ENCODE data around the gene CYGB.

DNA sequence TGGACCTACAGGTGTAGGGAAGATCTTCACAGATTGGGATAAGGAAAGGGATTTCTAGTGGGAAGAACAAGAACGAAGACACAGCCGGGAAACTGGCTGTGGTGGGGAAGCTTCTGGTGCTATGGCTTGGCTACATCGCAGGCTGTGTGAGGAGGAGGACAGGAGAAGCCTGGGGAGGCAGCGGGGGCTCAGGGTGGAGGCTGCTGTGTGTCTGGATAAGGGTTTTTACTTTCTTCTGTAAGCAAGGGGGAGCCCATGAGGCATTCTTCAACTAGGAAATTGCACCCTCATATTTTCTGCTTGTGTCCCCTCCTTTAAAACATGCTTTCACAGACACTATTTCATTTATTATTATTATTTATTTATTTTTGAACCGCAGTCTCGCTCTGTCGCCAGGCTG is 33.4 kb downstream of the CYGB start:
- TF ChIP-seq, protein P1, sequence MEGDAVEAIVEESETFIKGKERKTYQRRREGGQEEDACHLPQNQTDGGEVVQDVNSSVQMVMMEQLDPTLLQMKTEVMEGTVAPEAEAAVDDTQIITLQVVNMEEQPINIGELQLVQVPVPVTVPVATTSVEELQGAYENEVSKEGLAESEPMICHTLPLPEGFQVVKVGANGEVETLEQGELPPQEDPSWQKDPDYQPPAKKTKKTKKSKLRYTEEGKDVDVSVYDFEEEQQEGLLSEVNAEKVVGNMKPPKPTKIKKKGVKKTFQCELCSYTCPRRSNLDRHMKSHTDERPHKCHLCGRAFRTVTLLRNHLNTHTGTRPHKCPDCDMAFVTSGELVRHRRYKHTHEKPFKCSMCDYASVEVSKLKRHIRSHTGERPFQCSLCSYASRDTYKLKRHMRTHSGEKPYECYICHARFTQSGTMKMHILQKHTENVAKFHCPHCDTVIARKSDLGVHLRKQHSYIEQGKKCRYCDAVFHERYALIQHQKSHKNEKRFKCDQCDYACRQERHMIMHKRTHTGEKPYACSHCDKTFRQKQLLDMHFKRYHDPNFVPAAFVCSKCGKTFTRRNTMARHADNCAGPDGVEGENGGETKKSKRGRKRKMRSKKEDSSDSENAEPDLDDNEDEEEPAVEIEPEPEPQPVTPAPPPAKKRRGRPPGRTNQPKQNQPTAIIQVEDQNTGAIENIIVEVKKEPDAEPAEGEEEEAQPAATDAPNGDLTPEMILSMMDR (IDR thresholded peaks at IDR 0.05; ENCODE audit: borderline replicate concordance, extremely low read depth, low read length, poor library complexity, severe bottlenecking) = no peak
- no peak for TF ChIP-seq EZH2 (IDR thresholded peaks at IDR 0.05; ENCODE audit: borderline replicate concordance, low read depth, low read length, severe bottlenecking)

Data from DND-41 (cell line).